GM12875 (cell line): Measurements from ENCODE around the gene DIP2C.

Source experiments
- H3K4me3 ChIP-seq: one replicate; pipeline ENCODE4 v1.5.1; 2011; ENCODE audit warnings: low read depth, low read length, control low read depth
- TF ChIP-seq, protein P1 (sequence below): IDR thresholded peaks from 2 replicates; pipeline ENCODE4 v1.5.1; 2011; ENCODE audit warnings: low read depth, mild to moderate bottlenecking, control low read depth, inconsistent platforms, low read length, moderate library complexity, borderline replicate concordance; ENCODE audit not compliant: insufficient read depth

The DIP2C gene

GRCh38 chr10:314381-314780 lies 375.1 kb downstream of the DIP2C start:
- TF ChIP-seq, protein P1, sequence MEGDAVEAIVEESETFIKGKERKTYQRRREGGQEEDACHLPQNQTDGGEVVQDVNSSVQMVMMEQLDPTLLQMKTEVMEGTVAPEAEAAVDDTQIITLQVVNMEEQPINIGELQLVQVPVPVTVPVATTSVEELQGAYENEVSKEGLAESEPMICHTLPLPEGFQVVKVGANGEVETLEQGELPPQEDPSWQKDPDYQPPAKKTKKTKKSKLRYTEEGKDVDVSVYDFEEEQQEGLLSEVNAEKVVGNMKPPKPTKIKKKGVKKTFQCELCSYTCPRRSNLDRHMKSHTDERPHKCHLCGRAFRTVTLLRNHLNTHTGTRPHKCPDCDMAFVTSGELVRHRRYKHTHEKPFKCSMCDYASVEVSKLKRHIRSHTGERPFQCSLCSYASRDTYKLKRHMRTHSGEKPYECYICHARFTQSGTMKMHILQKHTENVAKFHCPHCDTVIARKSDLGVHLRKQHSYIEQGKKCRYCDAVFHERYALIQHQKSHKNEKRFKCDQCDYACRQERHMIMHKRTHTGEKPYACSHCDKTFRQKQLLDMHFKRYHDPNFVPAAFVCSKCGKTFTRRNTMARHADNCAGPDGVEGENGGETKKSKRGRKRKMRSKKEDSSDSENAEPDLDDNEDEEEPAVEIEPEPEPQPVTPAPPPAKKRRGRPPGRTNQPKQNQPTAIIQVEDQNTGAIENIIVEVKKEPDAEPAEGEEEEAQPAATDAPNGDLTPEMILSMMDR = no peak
- no peak overlapping the region for H3K4me3 ChIP-seq

GRCh38 chr10:311901-312665 lies 377.4 kb downstream of the DIP2C start:
- H3K4me3 ChIP-seq = no peak overlapping the region
- TF ChIP-seq, protein P1 = no peak

- H3K4me3 ChIP-seq = no peak overlapping the region
These were observed 378.4 kb downstream of the DIP2C start for GRCh38 chr10:310976-311639.

GRCh38 chr10:310371-310770 lies 379.1 kb downstream of the DIP2C start:
- no peak overlapping the region for H3K4me3 ChIP-seq
- TF ChIP-seq, protein P1 = no peak

More at GRCh38 chr10:310976-311639, 378.4 kb downstream of the DIP2C start:
- TF ChIP-seq, protein P1 = no peak

GRCh38 chr10:308572-309085 lies 380.8 kb downstream of the DIP2C start:
- TF ChIP-seq, protein P1 = no peak

DNA sequence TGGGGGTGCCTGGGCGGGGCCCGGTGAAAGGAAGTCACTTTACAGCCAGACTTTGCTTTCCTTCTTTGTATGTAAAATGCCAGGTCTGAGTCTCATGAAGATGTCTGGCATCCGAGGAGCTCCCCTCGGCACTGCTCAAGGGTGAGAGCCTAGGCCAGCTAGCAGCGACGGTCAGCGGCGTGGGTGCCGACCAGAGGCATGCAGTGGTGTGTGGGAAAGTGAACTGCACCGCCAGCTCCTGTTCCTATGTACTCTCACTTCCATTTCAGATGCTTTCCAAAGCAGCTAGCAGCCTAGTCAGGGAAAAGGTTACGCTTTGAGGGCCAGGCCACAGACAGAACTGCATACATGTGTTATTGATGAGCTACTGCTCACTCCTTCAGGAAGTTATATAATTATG lies 381.4 kb downstream of the DIP2C start:
- H3K4me3 ChIP-seq = no peak overlapping the region
- TF ChIP-seq, protein P1 = no peak

More at GRCh38 chr10:308572-309085, 380.8 kb downstream of the DIP2C start:
- H3K4me3 ChIP-seq = no peak overlapping the region
